Keratinocyte (primary cell): ENCODE data around the gene MED8. TPM values are rescaled to one million over a fixed set of nuclear protein-coding genes. Genes with fewer than 3 reads are reported as not detected.

Experiments
- DNase-seq: peaks from one replicate; pipeline ENCODE4 v3.0.0-alpha.2; 2011; ENCODE audit warnings: low read depth, missing footprints, low spot score
- FAIRE-seq: peaks from 2 replicates; lab custom pipeline; 2011; peaks lifted over from hg19 to GRCh38; lab: Jason Lieb, UNC
- H2AFZ ChIP-seq: 2 replicates; pipeline ENCODE4 v1.6.0; 2012; ENCODE audit warnings: low read length, control low read depth, inconsistent platforms; ENCODE audit not compliant: control insufficient read depth
- H3K27ac ChIP-seq: 2 replicates; pipeline ENCODE4 v1.5.1; 2011; ENCODE audit warnings: low read length; ENCODE audit not compliant: control insufficient read depth, insufficient read depth
- H3K27me3 ChIP-seq: 3 replicates; pipeline ENCODE4 v1.6.0; 2011; ENCODE audit warnings: low read length; ENCODE audit not compliant: control insufficient read depth, insufficient read depth; ENCODE audit errors: extremely low read depth
- H3K36me3 ChIP-seq, 2 experiments: 2 replicates in 1 of 2; 3 replicates in 1 of 2; pipeline ENCODE4 v1.5.1; 2011; ENCODE audit warnings: low read length in 2 of 2, mild to moderate bottlenecking in 1 of 2; ENCODE audit not compliant: control insufficient read depth in 2 of 2, insufficient read depth in 2 of 2; ENCODE audit errors: extremely low read depth in 1 of 2
- H3K4me1 ChIP-seq: 3 replicates; pipeline ENCODE4 v1.5.1; 2011; ENCODE audit warnings: low read length; ENCODE audit not compliant: control insufficient read depth, insufficient read depth; ENCODE audit errors: extremely low read depth
- H3K4me2 ChIP-seq: 3 replicates; pipeline ENCODE4 v1.6.0; 2011; ENCODE audit warnings: low read depth, low read length; ENCODE audit not compliant: control insufficient read depth, insufficient read depth; ENCODE audit errors: extremely low read depth
- H3K4me3 ChIP-seq, 3 experiments: fragments of 200-600 bp in 1 of 3; sonication (generic) in 1 of 3; 2 replicates in 2 of 3; 3 replicates in 1 of 3; pipeline ENCODE4 v1.5.1; 2011 to 2016; ENCODE audit warnings: low read length in 3 of 3, mild to moderate bottlenecking in 3 of 3, control low read depth in 2 of 3, inconsistent platforms in 1 of 3, low read depth in 1 of 3, mixed read lengths in 1 of 3, mixed run types in 1 of 3, moderate library complexity in 1 of 3; ENCODE audit not compliant: control insufficient read depth in 2 of 3, insufficient read depth in 2 of 3; ENCODE audit errors: extremely low read depth in 1 of 3
- H3K79me2 ChIP-seq: 2 replicates; pipeline ENCODE4 v1.6.0; 2012; ENCODE audit warnings: low read length; ENCODE audit not compliant: control insufficient read depth, insufficient read depth
- H3K9ac ChIP-seq: 3 replicates; pipeline ENCODE4 v1.6.0; 2011; ENCODE audit warnings: low read length; ENCODE audit not compliant: control insufficient read depth, insufficient read depth; ENCODE audit errors: extremely low read depth
- H3K9me1 ChIP-seq: 3 replicates; pipeline ENCODE4 v1.6.0; 2011; ENCODE audit warnings: low read length; ENCODE audit not compliant: control insufficient read depth, insufficient read depth; ENCODE audit errors: extremely low read depth
- H3K9me3 ChIP-seq: 2 replicates; pipeline ENCODE4 v1.5.1; 2012; ENCODE audit warnings: low read depth, low read length; ENCODE audit not compliant: control insufficient read depth
- H4K20me1 ChIP-seq: 3 replicates; pipeline ENCODE4 v1.6.0; 2011; ENCODE audit warnings: low read length; ENCODE audit not compliant: control insufficient read depth, insufficient read depth; ENCODE audit errors: extremely low read depth
- CTCF ChIP-seq, 3 experiments: IDR thresholded peaks in 1 of 3; conservative IDR thresholded peaks in 1 of 3; optimal IDR thresholded peaks in 1 of 3; 2 replicates in 2 of 3; 3 replicates in 1 of 3; pipeline versions ENCODE3 to v1.5.1; 2011; ENCODE audit warnings: low read length in 3 of 3, mild to moderate bottlenecking in 3 of 3, moderate library complexity in 2 of 3, control low read depth in 1 of 3, inconsistent platforms in 1 of 3; ENCODE audit not compliant: insufficient read depth in 2 of 3; ENCODE audit errors: extremely low read depth in 1 of 3
- EZH2 ChIP-seq: IDR thresholded peaks from one replicate; pipeline ENCODE4 v1.6.1; 2012; ENCODE audit warnings: inconsistent platforms, mild to moderate bottlenecking, low read length, moderate library complexity
- dilution Hi-C: fragments of 300-500 bp; cut with MboI; formaldehyde crosslinking; loops from one replicate; pipeline ENCODE4 v1.7.0; 2020; ENCODE audit warnings: low sequenced_read_pairs; ENCODE audit not compliant: extremely low pct_ligation_motif_present
- polyA minus RNA-seq, 3 experiments: library from RNA; depleted of rRNA, polyadenylated mRNA; stranded (reverse); fragments of >200 nt; gene quantifications; 1 replicate in 1 of 3; 2 replicates in 1 of 3; 3 replicates in 1 of 3; pipeline ENCODE4 v1.2.3, GENCODE V29; 2011
- polyA plus RNA-seq, 5 experiments: library from polyadenylated mRNA; depleted of rRNA in 3 of 5; stranded (reverse) in 3 of 5; stranded (forward) in 1 of 5; unstranded in 1 of 5; fragments of >200 nt; gene quantifications; 1 replicate in 1 of 5; 2 replicates in 3 of 5; 3 replicates in 1 of 5; pipeline versions ENCODE4 v1.2.1 to v1.2.3, GENCODE V29; 2011 to 2012; ENCODE audit warnings: missing spikeins in 2 of 5, low read depth in 1 of 5, low replicate concordance in 1 of 5

Gene MED8
- polyA plus RNA-seq (11.1 to 28.7 TPM (median 14.3 TPM) in 3 replicates), polyA minus RNA-seq (6.9 to 19.1 TPM (median 11.9 TPM) in 3 replicates)
- polyA plus RNA-seq (2011; ENCODE audit: low read depth), result 50.1 TPM
- 17.2 and 22.3 TPM in 2 replicates for polyA plus RNA-seq (2011; cell fraction: cytosol; rRNA removed)
- polyA plus RNA-seq (2011; cell fraction: nucleus; rRNA removed), result 17.7 and 22.2 TPM in 2 replicates
- 28.0 and 42.0 TPM in 2 replicates for polyA plus RNA-seq (2012; ENCODE audit: low replicate concordance)
- polyA minus RNA-seq (2011; cell fraction: cytosol; rRNA and poly(A)+ RNA removed), result 10.0 TPM
- polyA minus RNA-seq (2011; cell fraction: nucleus; rRNA and poly(A)+ RNA removed), result 3.6 and 6.7 TPM in 2 replicates

- peaks cover 45% of the 10 kb centered on the region for H3K79me2 ChIP-seq
- DNase-seq (peak; percentile 81), FAIRE-seq (peak; percentile 88)
- TF ChIP-seq EZH2, result no peak
- no peak for TF ChIP-seq CTCF (optimal IDR thresholded peaks at IDR 0.05 in 1 of 3, IDR thresholded peaks at IDR 0.05 in 1 of 3, conservative IDR thresholded peaks at IDR 0.05 in 1 of 3; ENCODE audit: extremely low read depth in 1 of 3, insufficient read depth in 2 of 3, low read length in 3 of 3)
- no peaks in the 10 kb centered on the region for H3K9me3 ChIP-seq
- dilution Hi-C loops, result no loop called here
- H3K4me3 ChIP-seq, result peak within 1 kb of the TSS; percentile 89 to 96 (median 95)
- peaks cover 18 to 25% of the 10 kb centered on the region in 2 experiments for H3K36me3 ChIP-seq
- H3K4me1 ChIP-seq, result peaks cover 16% of the 10 kb centered on the region
- H3K9me1 ChIP-seq, result no peaks in the 10 kb centered on the region
- no peaks in the 10 kb centered on the region for H3K27me3 ChIP-seq
- H2AFZ ChIP-seq, result peak within 1 kb of the TSS; percentile 98
- H4K20me1 ChIP-seq, result no peaks in the 10 kb centered on the region
- H3K9ac ChIP-seq, result peak within 1 kb of the TSS; percentile 85
- peak within 1 kb of the TSS; percentile 94 for H3K4me2 ChIP-seq
- peak within 1 kb of the TSS; percentile 74 for H3K27ac ChIP-seq
Observed at GRCh38 chr1:43389326-43390313, at the start of gene MED8, which contains the start of gene SZT2. TSS of gene MED8 (minus strand) at chr1:43389800. CDS start at chr1:43389764, 36 bp downstream. TSS of gene SZT2 (plus strand) at chr1:43389899. CDS start at chr1:43389969, 70 bp downstream.

GRCh38 chr1:43438953-43439581 lies 49.5 kb upstream of the MED8 start:
- Histone ChIP-seq H2AFZ (no peak overlapping the region), H3K9me1 (no peaks in the 10 kb centered on the region), H3K4me3 (no peak overlapping the region), H3K36me3 (peaks cover 29 to 44% of the 10 kb centered on the region in 2 experiments), H3K4me2 (no peak overlapping the region), H3K4me1 (no peaks in the 10 kb centered on the region), H3K9ac (no peak overlapping the region), H3K27me3 (no peaks in the 10 kb centered on the region), H3K27ac (no peak overlapping the region), H3K9me3 (no peaks in the 10 kb centered on the region), H4K20me1 (no peaks in the 10 kb centered on the region), H3K79me2 (no peaks in the 10 kb centered on the region)
- no peak for FAIRE-seq
- DNase-seq, result no peak
- dilution Hi-C loops, result no loop called here
- TF ChIP-seq CTCF (optimal IDR thresholded peaks at IDR 0.05 in 1 of 3, IDR thresholded peaks at IDR 0.05 in 1 of 3, conservative IDR thresholded peaks at IDR 0.05 in 1 of 3; ENCODE audit: extremely low read depth in 1 of 3, insufficient read depth in 2 of 3, low read length in 3 of 3) (no peak), EZH2 (no peak)
